Measurements from ENCODE around the gene CST11.

DNA sequence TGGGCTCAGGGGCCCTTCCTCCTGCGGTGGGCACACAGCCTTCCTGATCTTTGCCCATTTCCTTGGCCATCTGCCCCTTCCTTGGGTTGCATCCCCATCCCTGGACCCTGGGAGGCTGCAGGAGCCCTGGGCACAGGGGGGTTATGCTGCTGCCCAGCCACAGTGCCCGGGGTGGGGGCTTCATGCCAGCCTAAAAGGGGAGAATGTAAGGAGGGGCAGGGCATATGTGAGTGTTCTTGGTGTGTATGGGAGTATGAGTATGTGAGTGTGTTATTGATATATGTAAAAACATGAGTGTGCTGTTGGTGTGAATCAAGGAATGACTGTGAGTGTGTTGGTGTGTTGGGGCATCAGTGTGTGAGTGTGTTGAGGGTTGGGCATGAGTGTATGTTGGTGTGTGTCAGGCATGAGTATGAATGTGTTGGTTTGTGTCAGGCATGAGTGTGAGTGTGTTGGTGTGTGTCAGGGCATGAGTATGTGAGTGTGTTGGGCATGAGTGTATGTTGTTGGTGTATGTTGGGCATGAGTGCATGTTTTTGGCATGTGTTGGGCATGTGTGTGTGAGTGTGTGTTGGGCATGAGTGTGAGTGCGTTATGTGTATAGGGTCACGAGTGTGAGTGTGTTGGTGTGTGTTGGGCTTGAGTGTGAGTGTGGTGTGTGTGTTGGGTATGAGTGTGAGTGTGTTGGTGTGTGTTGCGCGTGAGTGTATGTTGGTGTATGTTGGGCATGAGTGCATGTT, 23.5 kb upstream of the CST11 start:
- TF ChIP-seq, protein P1, sequence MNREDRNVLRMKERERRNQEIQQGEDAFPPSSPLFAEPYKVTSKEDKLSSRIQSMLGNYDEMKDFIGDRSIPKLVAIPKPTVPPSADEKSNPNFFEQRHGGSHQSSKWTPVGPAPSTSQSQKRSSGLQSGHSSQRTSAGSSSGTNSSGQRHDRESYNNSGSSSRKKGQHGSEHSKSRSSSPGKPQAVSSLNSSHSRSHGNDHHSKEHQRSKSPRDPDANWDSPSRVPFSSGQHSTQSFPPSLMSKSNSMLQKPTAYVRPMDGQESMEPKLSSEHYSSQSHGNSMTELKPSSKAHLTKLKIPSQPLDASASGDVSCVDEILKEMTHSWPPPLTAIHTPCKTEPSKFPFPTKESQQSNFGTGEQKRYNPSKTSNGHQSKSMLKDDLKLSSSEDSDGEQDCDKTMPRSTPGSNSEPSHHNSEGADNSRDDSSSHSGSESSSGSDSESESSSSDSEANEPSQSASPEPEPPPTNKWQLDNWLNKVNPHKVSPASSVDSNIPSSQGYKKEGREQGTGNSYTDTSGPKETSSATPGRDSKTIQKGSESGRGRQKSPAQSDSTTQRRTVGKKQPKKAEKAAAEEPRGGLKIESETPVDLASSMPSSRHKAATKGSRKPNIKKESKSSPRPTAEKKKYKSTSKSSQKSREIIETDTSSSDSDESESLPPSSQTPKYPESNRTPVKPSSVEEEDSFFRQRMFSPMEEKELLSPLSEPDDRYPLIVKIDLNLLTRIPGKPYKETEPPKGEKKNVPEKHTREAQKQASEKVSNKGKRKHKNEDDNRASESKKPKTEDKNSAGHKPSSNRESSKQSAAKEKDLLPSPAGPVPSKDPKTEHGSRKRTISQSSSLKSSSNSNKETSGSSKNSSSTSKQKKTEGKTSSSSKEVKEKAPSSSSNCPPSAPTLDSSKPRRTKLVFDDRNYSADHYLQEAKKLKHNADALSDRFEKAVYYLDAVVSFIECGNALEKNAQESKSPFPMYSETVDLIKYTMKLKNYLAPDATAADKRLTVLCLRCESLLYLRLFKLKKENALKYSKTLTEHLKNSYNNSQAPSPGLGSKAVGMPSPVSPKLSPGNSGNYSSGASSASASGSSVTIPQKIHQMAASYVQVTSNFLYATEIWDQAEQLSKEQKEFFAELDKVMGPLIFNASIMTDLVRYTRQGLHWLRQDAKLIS (CRISPR knock-in tag; IDR thresholded peaks at IDR 0.05; ENCODE audit: borderline replicate concordance): no peak
- no peak for TF ChIP-seq TCF7 (CRISPR knock-in tag; IDR thresholded peaks at IDR 0.05; ENCODE audit: low read depth)
- TF ChIP-seq, protein P2, sequence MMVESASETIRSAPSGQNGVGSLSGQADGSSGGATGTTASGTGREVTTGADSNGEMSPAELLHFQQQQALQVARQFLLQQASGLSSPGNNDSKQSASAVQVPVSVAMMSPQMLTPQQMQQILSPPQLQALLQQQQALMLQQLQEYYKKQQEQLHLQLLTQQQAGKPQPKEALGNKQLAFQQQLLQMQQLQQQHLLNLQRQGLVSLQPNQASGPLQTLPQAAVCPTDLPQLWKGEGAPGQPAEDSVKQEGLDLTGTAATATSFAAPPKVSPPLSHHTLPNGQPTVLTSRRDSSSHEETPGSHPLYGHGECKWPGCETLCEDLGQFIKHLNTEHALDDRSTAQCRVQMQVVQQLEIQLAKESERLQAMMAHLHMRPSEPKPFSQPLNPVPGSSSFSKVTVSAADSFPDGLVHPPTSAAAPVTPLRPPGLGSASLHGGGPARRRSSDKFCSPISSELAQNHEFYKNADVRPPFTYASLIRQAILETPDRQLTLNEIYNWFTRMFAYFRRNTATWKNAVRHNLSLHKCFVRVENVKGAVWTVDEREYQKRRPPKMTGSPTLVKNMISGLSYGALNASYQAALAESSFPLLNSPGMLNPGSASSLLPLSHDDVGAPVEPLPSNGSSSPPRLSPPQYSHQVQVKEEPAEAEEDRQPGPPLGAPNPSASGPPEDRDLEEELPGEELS (CRISPR knock-in tag; IDR thresholded peaks at IDR 0.05): no peak
- TF ChIP-seq, protein P3, sequence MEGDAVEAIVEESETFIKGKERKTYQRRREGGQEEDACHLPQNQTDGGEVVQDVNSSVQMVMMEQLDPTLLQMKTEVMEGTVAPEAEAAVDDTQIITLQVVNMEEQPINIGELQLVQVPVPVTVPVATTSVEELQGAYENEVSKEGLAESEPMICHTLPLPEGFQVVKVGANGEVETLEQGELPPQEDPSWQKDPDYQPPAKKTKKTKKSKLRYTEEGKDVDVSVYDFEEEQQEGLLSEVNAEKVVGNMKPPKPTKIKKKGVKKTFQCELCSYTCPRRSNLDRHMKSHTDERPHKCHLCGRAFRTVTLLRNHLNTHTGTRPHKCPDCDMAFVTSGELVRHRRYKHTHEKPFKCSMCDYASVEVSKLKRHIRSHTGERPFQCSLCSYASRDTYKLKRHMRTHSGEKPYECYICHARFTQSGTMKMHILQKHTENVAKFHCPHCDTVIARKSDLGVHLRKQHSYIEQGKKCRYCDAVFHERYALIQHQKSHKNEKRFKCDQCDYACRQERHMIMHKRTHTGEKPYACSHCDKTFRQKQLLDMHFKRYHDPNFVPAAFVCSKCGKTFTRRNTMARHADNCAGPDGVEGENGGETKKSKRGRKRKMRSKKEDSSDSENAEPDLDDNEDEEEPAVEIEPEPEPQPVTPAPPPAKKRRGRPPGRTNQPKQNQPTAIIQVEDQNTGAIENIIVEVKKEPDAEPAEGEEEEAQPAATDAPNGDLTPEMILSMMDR (IDR thresholded peaks at IDR 0.05): no peak
- TF ChIP-seq, protein P4, sequence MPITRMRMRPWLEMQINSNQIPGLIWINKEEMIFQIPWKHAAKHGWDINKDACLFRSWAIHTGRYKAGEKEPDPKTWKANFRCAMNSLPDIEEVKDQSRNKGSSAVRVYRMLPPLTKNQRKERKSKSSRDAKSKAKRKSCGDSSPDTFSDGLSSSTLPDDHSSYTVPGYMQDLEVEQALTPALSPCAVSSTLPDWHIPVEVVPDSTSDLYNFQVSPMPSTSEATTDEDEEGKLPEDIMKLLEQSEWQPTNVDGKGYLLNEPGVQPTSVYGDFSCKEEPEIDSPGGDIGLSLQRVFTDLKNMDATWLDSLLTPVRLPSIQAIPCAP (CRISPR knock-in tag; IDR thresholded peaks at IDR 0.05): no peak
- TF ChIP-seq ZNF671 (CRISPR knock-in tag; IDR thresholded peaks at IDR 0.05): no peak
- no peak for TF ChIP-seq ZNF263 (CRISPR knock-in tag; IDR thresholded peaks at IDR 0.05; ENCODE audit: low read depth)
- TF ChIP-seq, protein P5, sequence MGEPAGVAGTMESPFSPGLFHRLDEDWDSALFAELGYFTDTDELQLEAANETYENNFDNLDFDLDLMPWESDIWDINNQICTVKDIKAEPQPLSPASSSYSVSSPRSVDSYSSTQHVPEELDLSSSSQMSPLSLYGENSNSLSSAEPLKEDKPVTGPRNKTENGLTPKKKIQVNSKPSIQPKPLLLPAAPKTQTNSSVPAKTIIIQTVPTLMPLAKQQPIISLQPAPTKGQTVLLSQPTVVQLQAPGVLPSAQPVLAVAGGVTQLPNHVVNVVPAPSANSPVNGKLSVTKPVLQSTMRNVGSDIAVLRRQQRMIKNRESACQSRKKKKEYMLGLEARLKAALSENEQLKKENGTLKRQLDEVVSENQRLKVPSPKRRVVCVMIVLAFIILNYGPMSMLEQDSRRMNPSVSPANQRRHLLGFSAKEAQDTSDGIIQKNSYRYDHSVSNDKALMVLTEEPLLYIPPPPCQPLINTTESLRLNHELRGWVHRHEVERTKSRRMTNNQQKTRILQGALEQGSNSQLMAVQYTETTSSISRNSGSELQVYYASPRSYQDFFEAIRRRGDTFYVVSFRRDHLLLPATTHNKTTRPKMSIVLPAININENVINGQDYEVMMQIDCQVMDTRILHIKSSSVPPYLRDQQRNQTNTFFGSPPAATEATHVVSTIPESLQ (CRISPR knock-in tag; IDR thresholded peaks at IDR 0.05): no peak
